GM12878 (cell line): ENCODE measurements around the gene DOCK2. TPM values are rescaled to one million over a fixed set of nuclear protein-coding genes. Genes with fewer than 3 reads are reported as not detected.

Experiments used
- ATAC-seq: fragments of 200-7000 bp; cut with Tn5 transposase; 3 replicates; pipeline ENCODE4 v1.9.1; 2020; ENCODE audit warnings: mild to moderate bottlenecking, moderate library complexity
- BruUV-seq: library from RNA; stranded (reverse); fragments of 400-500 nt; replicated peaks from 2 replicates; lab custom pipeline; 2021; lab: Mats Ljungman, UMichigan
- CTCF ChIA-PET: fragments of 300-600 bp; sonication (Branson Sonifier 250); formaldehyde crosslinking; extraction: SDS; loops from one replicate; lab custom pipeline; 2021; ENCODE audit warnings: inconsistent platforms; lab: Yijun Ruan, JAX
- POLR2A ChIA-PET: fragments of 350-600 bp; formaldehyde crosslinking; extraction: SDS; loops from one replicate; lab custom pipeline; 2021; ENCODE audit warnings: inconsistent platforms; lab: Charles Lee
- RAD21 ChIA-PET: fragments of 300-600 bp; sonication (Branson Sonifier 250); formaldehyde crosslinking; loops from one replicate; lab custom pipeline; 2023; ENCODE audit warnings: antibody characterized with exemption; ENCODE audit not compliant: unreplicated experiment; lab: Charles Lee
- SMC1A ChIA-PET: fragments of 300-600 bp; sonication (Branson Sonifier 250); formaldehyde crosslinking; loops from one replicate; lab custom pipeline; 2023; ENCODE audit not compliant: unreplicated experiment, uncharacterized antibody; lab: Charles Lee
- DNase-seq: peaks from one replicate; pipeline ENCODE4 v3.0.0-alpha.2; 2011; ENCODE audit warnings: low read depth, low spot score
- FAIRE-seq: peaks from 3 replicates; lab custom pipeline; 2011; peaks lifted over from hg19 to GRCh38; lab: Jason Lieb, UNC
- H2AFZ ChIP-seq: 2 replicates; pipeline ENCODE4 v1.6.0; 2011; ENCODE audit warnings: low read depth, low read length, control low read depth; ENCODE audit not compliant: control insufficient read depth
- H3K27ac ChIP-seq: 2 replicates; pipeline ENCODE4 v1.5.1; 2011; ENCODE audit warnings: control low read depth; ENCODE audit not compliant: control insufficient read depth, insufficient read depth
- H3K27me3 ChIP-seq, 2 experiments: replicated peaks in 1 of 2; 2 replicates each; pipeline versions ENCODE4 v1.6.0 to v1.6.1; 2011; ENCODE audit warnings: low read length in 1 of 2; ENCODE audit not compliant: control insufficient read depth in 2 of 2, insufficient read depth in 2 of 2
- H3K36me3 ChIP-seq, 2 experiments: 2 replicates each; pipeline ENCODE4 v1.5.1; 2011; ENCODE audit warnings: low read length in 1 of 2; ENCODE audit not compliant: control insufficient read depth in 2 of 2, insufficient read depth in 2 of 2
- H3K4me1 ChIP-seq: 2 replicates; pipeline ENCODE4 v1.6.1; 2011; ENCODE audit warnings: mild to moderate bottlenecking, low read length, moderate library complexity, mixed read lengths; ENCODE audit not compliant: control insufficient read depth, insufficient read depth
- H3K4me2 ChIP-seq: 2 replicates; pipeline ENCODE4 v1.6.0; 2011; ENCODE audit warnings: control low read depth; ENCODE audit not compliant: control insufficient read depth, insufficient read depth
- H3K4me3 ChIP-seq: fragments of 200-600 bp; sonication (generic); 2 replicates; pipeline ENCODE4 v1.5.1; 2016
- H3K79me2 ChIP-seq: 2 replicates; pipeline ENCODE4 v1.6.0; 2011; ENCODE audit warnings: low read length; ENCODE audit not compliant: control insufficient read depth, insufficient read depth
- H3K9ac ChIP-seq: 2 replicates; pipeline ENCODE4 v1.8.0; 2011; ENCODE audit warnings: low read length, control low read depth, mixed read lengths; ENCODE audit not compliant: control insufficient read depth, insufficient read depth
- H3K9me3 ChIP-seq: replicated peaks from 3 replicates; pipeline ENCODE4 v1.5.1; 2011; ENCODE audit warnings: mild to moderate bottlenecking, low read length; ENCODE audit not compliant: control insufficient read depth, insufficient read depth
- H4K20me1 ChIP-seq: 2 replicates; pipeline ENCODE4 v1.6.0; 2011; ENCODE audit not compliant: control insufficient read depth, insufficient read depth
- IRF4 ChIP-seq: IDR thresholded peaks from 2 replicates; pipeline ENCODE4 v1.6.1; 2011; ENCODE audit warnings: low read depth, low read length
- IRF5 ChIP-seq: fragments of 450-650 bp; IDR thresholded peaks from 2 replicates; pipeline ENCODE4 v1.6.1; 2017; ENCODE audit warnings: borderline replicate concordance
- PML ChIP-seq: IDR thresholded peaks from 2 replicates; pipeline ENCODE4 v1.6.1; 2012; ENCODE audit warnings: low read length, inconsistent platforms
- SRF ChIP-seq, 2 experiments: IDR thresholded peaks; 2 replicates each; pipeline ENCODE4 v1.6.1; 2011; ENCODE audit warnings: low read depth in 2 of 2, low read length in 2 of 2, mild to moderate bottlenecking in 1 of 2, moderate library complexity in 1 of 2
- STAT3 ChIP-seq: IDR thresholded peaks from 2 replicates; pipeline ENCODE4 v1.6.1; 2011; ENCODE audit warnings: low read depth, low read length, improper control_type of control experiment
- TCF12 ChIP-seq: IDR thresholded peaks from 2 replicates; pipeline ENCODE4 v1.6.1; 2011; ENCODE audit warnings: low read depth, mild to moderate bottlenecking, low read length
- USF1 ChIP-seq: IDR thresholded peaks from 2 replicates; pipeline ENCODE4 v1.6.1; 2011; ENCODE audit warnings: borderline replicate concordance, low read depth, mild to moderate bottlenecking, moderate library complexity, mixed read lengths, low read length; ENCODE audit not compliant: insufficient read depth; ENCODE audit errors: extremely low read length
- WGBS: methylation state at CpG from one replicate; pipeline ENCODE4 v1.1.6; 2016; ENCODE audit warnings: low lambda C conversion rate; ENCODE audit not compliant: insufficient replicate concordance, insufficient coverage; ENCODE audit errors: missing lambda C conversion rate; 5-methylcytosine and 5-hydroxymethylcytosine counted together
- in situ Hi-C: fragments of 300-500 bp; cut with MboI; formaldehyde crosslinking; loops from 9 replicates; pipeline ENCODE4 v1.14.3; 2018; ENCODE audit warnings: mixed read lengths
- intact Hi-C: fragments of 100-400 bp; cut with micrococcal nuclease; formaldehyde crosslinking; loops from one replicate; pipeline ENCODE4 v1.14.2; 2022; ENCODE audit not compliant: unreplicated experiment
- polyA plus RNA-seq, 11 experiments: library from polyadenylated mRNA; depleted of rRNA in 4 of 11; unstranded in 6 of 11; stranded (reverse) in 5 of 11; fragments of >200 nt; fragmentation: Nextera tagmentation in 4 of 11; fragmentation: Illumina TruSeq in 1 of 11; extraction: Ambion mirVana in 4 of 11; extraction: Trizol in 1 of 11; gene quantifications; 1 replicate in 1 of 11; 2 replicates in 10 of 11; pipeline versions ENCODE4 v1.2.1 to v1.2.3, GENCODE V29; 2011 to 2016; ENCODE audit warnings: inconsistent platforms in 2 of 11, missing spikeins in 2 of 11, low read depth in 1 of 11
- total RNA-seq, 4 experiments: library from RNA; depleted of rRNA in 3 of 4; stranded (reverse); fragments of >200 nt in 3 of 4; fragmentation: Illumina TruSeq in 1 of 4; extraction: Trizol in 1 of 4; gene quantifications; 2 replicates each; pipeline versions ENCODE4 v1.2.1 to v1.2.3, GENCODE V29; 2013 to 2021
- TF ChIP-seq, protein P1 (sequence below): IDR thresholded peaks from 2 replicates; pipeline ENCODE4 v1.6.1; 2012; ENCODE audit warnings: low read depth, low read length, improper control_type of control experiment
- TF ChIP-seq, protein P2 (sequence below): IDR thresholded peaks from 2 replicates; pipeline ENCODE4 v1.6.1; 2012; ENCODE audit warnings: mild to moderate bottlenecking, low read depth, low read length
- TF ChIP-seq, protein P3 (sequence below): IDR thresholded peaks from 2 replicates; pipeline ENCODE4 v1.6.1; 2011; ENCODE audit warnings: mild to moderate bottlenecking, low read depth, low read length, moderate library complexity; ENCODE audit not compliant: insufficient replicate concordance

Gene DOCK2
- total and polyA plus RNA-seq, 10 of the 15 experiments (the other 5 are each of a cell fraction or from before 2014, with no cell fraction given) = 34.2 to 192 (median 118) TPM

DNA sequence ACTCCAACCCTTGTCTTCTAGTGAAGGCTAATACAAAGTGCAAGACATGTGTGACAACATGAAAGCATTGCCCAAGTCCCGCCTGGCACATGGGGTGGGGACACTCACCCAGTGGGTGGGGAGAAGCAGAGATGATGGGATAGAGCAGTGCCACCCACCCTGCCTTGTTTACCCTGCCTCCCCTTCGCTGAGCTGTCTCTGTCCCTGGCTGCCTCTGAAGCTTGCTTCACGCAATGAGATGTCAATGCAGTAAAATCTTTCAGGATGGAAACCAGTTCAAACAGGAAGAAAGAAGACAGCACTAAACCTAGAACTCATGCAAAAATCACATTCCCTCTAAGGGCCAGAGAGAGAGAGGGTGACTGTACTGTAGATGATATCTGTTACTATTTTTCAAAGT is 195.2 kb downstream of the DOCK2 start:
- peaks cover 17% of the 10 kb centered on the region for H3K4me1 ChIP-seq
- in situ Hi-C loops (no loop called here), intact Hi-C loops (no loop called here)
- H3K9ac ChIP-seq = no peak overlapping the region
- SMC1A ChIA-PET = interaction anchor here (1.0 to 1.6 kb wide), 4 partner anchors 14 to 111 kb away, joined by 3 to 6 read pairs (median 3); no protein-coding TSS in a partner anchor
- no peaks in the 10 kb centered on the region for H3K9me3 ChIP-seq
- ATAC-seq = no peak
- POLR2A ChIA-PET = no interaction called here
- no peaks in the 10 kb centered on the region for H3K79me2 ChIP-seq
- RAD21 ChIA-PET = interaction anchor here (2.7 kb wide), 1 partner anchor 53 kb away, joined by 10 read pairs; no protein-coding TSS in a partner anchor
- 61% methylated on average over 3 of the region's 3 CpGs for WGBS
- no peak overlapping the region for H3K4me2 ChIP-seq
- H3K27me3 ChIP-seq = no peaks in the 10 kb centered on the region
- no peak for DNase-seq
- no peak for FAIRE-seq
- H3K27ac ChIP-seq = peak overlapping the region; percentile 7; the same call in 1 of the 2 replicates
- H2AFZ ChIP-seq = no peak overlapping the region
- no TSS peak for BruUV-seq
- CTCF ChIA-PET = interaction anchor here (1.4 kb wide), 1 partner anchor 8 kb away, joined by 5 read pairs; no protein-coding TSS in a partner anchor
- H4K20me1 ChIP-seq = no peaks in the 10 kb centered on the region
- no peak overlapping the region for H3K4me3 ChIP-seq
- H3K36me3 ChIP-seq = peaks cover 0 to 6% of the 10 kb centered on the region in 2 experiments
- no peak for TF ChIP-seq SRF (IDR thresholded peaks at IDR 0.05; ENCODE audit: low read depth in 2 of 2, low read length in 2 of 2)
- TF ChIP-seq PML = no peak
- TF ChIP-seq, protein P1, sequence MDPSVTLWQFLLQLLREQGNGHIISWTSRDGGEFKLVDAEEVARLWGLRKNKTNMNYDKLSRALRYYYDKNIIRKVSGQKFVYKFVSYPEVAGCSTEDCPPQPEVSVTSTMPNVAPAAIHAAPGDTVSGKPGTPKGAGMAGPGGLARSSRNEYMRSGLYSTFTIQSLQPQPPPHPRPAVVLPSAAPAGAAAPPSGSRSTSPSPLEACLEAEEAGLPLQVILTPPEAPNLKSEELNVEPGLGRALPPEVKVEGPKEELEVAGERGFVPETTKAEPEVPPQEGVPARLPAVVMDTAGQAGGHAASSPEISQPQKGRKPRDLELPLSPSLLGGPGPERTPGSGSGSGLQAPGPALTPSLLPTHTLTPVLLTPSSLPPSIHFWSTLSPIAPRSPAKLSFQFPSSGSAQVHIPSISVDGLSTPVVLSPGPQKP = no peak
- TF ChIP-seq STAT3 = no peak
- no peak for TF ChIP-seq IRF5
- TF ChIP-seq, protein P2, sequence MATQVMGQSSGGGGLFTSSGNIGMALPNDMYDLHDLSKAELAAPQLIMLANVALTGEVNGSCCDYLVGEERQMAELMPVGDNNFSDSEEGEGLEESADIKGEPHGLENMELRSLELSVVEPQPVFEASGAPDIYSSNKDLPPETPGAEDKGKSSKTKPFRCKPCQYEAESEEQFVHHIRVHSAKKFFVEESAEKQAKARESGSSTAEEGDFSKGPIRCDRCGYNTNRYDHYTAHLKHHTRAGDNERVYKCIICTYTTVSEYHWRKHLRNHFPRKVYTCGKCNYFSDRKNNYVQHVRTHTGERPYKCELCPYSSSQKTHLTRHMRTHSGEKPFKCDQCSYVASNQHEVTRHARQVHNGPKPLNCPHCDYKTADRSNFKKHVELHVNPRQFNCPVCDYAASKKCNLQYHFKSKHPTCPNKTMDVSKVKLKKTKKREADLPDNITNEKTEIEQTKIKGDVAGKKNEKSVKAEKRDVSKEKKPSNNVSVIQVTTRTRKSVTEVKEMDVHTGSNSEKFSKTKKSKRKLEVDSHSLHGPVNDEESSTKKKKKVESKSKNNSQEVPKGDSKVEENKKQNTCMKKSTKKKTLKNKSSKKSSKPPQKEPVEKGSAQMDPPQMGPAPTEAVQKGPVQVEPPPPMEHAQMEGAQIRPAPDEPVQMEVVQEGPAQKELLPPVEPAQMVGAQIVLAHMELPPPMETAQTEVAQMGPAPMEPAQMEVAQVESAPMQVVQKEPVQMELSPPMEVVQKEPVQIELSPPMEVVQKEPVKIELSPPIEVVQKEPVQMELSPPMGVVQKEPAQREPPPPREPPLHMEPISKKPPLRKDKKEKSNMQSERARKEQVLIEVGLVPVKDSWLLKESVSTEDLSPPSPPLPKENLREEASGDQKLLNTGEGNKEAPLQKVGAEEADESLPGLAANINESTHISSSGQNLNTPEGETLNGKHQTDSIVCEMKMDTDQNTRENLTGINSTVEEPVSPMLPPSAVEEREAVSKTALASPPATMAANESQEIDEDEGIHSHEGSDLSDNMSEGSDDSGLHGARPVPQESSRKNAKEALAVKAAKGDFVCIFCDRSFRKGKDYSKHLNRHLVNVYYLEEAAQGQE = no peak
- TF ChIP-seq USF1 = no peak
- TF ChIP-seq IRF4 = no peak
- TF ChIP-seq, protein P3, sequence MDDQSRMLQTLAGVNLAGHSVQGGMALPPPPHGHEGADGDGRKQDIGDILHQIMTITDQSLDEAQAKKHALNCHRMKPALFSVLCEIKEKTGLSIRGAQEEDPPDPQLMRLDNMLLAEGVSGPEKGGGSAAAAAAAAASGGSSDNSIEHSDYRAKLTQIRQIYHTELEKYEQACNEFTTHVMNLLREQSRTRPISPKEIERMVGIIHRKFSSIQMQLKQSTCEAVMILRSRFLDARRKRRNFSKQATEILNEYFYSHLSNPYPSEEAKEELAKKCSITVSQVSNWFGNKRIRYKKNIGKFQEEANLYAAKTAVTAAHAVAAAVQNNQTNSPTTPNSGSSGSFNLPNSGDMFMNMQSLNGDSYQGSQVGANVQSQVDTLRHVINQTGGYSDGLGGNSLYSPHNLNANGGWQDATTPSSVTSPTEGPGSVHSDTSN = no peak
- no peak for TF ChIP-seq TCF12
